HG03045 (cell line): ENCODE data around the gene SEC63.
"Not testable (repeated sequence)": the region's sequence is repeated elsewhere in the genome, so short reads cannot be mapped to it uniquely, and the experiment has no call there.

ENCODE experiments used
- ATAC-seq: cut with Tn5 transposase; IDR thresholded peaks from one replicate; pipeline ENCODE4 v1.9.1; 2021; ENCODE audit warnings: mild to moderate bottlenecking, moderate library complexity; ENCODE audit not compliant: unreplicated experiment

SEC63 gene

DNA sequence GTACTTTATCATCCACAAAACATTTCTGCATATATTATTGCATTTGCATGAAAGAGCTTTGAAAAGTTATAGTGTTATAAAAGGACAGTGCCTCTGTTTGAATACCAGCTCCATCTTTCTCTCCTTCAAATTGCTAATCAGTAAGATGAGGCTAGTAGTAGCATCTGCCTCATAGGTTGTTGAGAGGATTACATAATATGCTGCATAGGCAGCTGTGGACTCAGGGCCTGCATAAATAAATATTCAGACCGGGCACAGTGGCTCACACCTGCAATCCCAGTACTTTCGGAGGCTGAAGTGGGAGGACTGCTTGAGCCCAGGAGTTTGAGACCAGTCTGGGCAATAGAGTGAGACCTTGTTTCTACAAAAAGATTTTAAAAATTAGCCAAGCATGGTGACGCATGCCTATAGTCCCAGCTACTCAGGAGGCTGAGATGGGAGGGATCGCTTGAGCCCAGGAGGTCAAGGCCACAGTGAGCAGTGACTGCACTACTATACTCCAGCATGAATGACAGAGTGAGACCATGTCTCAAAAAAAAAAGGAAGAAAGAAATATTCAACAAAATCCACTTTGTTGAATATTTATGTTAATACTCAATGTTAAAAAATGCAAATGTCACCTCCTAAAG lies 18.3 kb upstream of the SEC63 start:
- ATAC-seq, result no peak

DNA sequence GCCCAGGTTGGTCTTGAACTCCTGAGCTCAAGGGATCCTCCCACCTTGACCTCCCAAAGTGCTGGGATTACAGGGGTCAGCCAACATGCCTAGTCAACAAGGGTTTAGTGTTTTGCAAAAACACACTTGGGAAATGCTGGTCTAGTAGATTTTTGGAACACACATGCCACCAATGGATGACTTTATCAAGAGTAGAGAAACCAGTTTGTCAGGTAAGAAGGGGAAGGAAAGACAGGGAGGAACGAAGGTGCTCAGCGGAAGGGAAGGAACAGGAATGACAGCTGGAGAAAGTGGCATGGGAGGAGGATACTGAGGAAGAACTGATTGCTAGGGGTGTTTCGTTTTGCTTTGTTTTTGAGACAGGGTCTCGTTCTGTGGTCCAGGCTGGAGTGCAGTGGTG lies 15.6 kb upstream of the SEC63 start:
- no peak for ATAC-seq

DNA sequence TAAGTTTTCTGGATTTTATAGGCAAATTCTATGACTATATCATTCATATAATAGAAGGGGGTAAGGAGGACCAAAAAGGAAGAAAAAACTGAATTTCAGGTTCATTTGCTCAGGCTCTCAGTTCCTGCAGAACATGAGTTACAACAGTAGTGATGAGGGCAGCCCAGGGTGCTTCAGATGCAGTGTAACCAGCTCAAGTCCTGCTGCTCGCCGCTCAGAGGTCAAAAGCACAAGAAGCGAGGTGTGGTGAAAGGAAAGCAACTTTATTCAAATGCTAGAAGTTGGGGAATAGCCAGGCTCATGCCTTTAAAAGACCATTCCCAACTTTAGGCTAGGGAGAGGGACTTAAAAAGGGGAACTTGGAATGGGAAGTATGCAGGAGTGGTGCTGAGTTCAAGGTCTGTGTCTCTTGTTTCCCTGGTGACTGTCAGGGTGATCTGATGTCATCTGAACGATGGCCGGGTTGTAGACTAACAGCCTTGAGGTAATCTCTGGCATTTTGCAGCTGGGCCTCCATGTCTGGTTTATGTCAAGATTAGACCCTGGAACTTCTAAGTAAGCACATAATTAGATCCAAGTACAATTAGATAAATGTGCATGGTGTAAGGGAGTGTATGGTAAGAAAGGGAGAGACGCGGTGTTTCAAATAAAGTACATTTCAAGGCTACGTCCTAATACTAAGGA lies 14.5 kb upstream of the SEC63 start:
- ATAC-seq, result no peak

DNA sequence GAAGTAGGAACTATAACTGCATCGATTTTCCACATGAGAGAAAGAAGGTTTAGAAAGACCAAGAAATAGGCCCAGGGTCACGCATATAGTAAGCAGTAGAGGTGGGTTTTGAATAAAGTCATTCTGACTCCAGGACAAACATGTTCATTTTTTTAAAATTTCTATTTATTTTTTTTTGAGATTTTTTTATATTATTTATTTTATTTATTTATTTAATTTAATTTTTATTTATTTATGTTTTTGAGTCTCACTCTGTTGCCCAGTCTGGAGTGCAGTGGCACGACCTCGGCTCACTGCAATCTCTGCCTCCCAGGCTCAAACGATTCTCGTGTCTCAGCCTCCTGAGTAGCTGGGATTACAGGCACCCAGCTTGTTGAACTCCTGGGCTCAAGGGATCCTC lies 13.2 kb upstream of the SEC63 start:
- ATAC-seq, result no peak

DNA sequence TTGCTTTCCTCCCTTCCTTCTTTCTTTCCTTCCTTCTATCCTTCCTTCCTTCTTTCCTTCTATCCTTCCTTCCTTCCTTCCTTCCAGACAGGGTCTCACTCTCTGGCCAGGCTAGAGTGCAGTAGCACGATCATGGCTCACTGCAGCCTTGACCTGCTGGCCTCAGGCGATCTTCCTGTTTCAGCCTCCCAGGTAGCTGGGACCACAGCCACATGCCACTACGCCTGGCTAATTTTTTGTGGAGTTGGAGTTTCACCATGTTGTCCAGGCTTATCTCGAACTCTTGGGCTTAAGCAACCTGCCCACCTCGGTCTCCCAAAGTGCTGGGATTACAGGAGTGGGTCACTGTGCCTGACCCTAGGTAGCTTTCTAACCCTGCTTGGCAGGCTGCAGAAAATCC lies 12.2 kb upstream of the SEC63 start:
- no peak for ATAC-seq

DNA sequence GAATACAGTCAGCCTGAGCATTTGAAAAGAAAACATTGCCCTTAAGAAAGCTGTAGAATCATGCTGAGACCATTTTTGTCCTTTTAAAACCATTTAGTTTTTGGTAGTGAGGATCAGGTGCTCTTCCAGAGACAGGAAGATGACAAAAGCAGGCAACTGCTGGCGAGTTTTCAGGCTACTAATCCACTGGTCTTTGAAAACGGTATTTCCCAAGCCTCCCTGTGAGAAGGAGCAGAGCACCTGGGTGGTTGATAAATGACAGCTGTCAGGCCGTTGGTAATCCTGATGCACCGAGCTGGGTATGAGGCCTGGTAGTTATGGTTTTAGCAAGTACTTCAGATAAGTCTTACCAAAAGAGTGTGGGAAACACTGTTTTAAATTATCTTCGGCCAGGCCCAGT lies 10.1 kb upstream of the SEC63 start:
- ATAC-seq, result no peak

DNA sequence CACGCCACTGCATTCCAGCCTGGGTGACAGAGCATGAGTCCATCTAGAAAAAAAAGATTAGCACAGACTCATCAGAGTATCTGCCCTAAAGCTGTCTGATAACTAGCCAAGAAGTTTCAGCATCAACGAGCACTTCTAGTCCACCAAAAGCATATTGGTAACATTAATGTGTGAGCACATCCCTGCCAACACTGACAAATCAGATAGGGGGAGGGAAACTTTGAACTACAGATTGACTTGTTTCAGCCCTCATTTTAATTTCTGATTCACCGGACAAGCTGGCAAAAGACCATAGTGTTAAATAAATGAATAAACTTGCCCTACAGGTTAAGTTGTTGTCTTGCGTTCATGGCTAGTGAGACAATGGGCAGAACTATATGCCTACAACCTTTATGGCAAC lies 7.7 kb upstream of the SEC63 start:
- ATAC-seq, result no peak

DNA sequence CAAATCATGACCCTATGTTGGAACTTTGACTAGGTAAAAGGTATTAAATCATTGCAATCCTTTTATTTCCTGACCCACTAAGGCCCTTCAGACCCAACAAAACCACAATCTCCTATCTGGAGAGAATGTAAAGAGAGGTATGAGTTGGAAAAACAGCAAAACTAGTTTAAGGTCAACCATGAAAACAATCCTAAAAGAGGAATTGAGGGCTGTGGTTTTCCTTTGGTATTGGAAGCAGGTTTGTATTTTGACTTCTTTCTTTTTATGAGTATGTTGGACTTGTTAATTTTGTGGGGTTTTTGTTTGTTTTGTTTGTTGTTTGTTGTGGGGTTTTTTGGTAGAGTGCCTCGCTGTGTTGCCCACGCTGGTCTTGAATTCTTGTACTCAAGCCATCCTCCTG lies 4.7 kb upstream of the SEC63 start:
- ATAC-seq, result no peak

DNA sequence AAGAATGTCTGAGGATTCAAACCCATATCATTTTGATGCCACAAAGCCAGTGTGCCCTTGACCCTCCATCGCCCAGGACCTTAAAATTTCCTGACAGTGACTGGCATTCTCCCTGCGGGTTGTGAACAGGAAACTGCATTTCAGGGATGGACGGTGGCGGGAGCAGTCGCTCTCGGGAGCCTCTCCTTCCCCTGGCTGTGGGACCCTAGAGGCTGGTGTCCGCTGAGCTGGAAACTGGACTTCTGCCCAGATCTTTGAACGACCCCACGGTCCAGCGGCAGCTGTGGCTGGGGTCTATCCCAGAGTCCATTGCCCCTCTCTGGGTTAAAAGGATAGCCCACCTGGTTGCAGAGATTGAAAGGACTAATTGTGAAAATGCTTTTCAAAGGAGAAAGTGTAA lies 1.4 kb upstream of the SEC63 start:
- ATAC-seq, result no peak

DNA sequence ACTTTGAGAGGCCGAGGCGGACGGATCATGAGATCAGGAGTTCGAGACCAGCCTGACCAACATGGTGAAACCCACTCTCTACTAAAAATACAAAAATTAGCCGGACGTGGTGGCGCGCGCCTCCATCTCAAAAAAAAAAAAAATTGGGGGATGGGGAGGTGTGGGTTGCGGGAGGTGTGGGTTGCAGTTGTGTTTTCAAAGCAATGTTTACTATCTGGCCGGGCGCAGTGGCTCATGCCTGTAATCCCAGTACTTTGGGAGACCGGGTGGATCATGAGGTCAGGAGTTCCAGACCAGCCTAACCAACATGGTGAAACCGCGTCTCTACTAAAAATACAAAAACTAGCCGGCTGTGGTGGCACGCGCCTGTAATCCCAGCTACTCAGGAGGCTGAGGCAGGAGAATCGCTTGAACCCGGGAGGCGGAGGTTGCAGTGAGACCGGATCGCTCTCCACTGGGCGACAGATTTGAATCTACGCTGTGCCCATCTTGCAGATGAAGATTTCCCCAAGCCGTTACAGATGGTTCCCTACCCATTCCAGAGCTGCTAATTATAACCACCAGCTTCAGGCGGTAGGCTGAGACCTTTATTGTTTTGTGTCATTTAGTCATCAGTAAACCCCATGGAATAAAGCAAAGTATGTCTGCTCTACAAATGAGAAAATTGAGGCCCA lies 818 bp upstream of the SEC63 start:
- not testable (repeated sequence) for ATAC-seq

DNA sequence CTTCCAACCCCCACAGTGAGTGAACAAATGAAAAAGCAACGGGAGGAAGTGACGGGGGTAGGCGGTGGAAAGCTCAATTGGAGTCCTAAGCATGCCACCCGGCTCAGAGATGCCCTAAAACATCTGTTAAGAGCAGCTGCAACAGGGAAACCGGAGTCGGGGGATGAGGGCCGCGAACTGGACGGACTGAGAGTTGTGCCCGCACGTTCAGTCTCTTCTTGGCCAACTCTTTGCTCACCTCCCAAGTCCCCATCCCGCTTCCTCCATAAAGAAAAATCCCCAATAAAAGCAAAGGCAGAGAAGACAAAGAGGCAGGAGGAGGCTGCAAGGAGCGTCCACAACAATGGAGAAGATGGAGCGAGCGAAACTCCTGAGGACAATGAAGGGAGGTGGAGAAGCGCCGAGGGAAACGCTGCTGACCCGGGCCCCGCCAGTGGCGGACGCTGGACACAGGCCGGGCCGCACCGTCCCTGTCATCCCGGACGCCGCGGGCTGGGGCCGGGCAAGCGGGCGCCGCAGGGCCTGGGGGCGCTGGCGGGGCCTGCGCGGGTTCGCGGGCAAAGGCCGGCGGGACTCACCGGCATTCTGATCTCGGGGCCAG lies 600 bp downstream of the SEC63 start:
- peak; percentile 31 for ATAC-seq

DNA sequence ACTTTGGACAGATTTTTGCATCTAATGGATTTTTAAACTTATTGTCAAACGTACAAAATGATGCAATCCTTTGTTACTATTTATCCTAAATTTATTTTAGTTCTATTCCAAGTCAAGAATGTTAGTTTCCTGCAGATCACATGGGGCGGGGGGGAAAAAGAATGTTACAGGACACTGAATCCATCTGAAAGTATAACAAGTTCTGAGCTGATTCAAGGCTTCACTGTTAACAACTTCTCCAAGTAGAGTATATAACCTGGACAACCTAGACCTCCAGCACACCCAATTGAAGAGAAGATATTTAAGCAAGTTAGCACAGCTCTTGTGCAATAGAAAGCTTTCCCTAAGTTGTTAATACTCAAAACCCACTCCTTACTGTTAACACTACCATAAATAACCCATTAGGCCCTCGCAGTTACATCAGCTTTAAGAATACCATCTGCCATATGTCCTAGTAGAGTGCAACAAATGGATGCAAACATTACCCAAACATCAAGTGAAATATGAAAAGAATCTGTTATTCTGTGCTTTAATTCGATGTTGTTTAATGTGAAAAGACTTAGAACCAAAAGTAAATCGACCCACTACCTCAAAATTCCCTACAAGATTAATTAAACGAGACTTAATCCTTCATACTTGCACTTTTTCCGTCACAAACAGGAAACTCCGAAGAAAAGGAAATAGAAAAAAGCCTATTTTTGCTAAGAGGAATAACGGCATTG lies 1.3 kb downstream of the SEC63 start:
- no peak for ATAC-seq

DNA sequence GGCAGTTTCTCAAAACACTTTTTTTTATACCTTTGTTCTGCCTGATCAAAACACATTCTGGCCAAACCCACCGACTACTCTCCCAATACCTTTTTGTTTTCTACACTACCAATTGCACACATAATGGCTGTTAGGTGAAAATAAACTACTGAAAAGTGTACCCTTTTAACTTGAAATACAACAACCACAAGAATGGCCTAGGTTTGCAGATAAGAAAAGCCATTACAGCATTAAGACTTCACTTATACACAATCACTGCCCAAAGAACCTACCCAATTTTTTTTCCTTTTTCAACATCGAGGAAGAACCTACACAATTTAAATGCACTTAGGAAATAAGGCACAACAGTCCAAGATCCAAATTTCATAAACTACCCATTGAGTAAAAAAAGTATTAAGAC lies 1.8 kb downstream of the SEC63 start:
- no peak for ATAC-seq

DNA sequence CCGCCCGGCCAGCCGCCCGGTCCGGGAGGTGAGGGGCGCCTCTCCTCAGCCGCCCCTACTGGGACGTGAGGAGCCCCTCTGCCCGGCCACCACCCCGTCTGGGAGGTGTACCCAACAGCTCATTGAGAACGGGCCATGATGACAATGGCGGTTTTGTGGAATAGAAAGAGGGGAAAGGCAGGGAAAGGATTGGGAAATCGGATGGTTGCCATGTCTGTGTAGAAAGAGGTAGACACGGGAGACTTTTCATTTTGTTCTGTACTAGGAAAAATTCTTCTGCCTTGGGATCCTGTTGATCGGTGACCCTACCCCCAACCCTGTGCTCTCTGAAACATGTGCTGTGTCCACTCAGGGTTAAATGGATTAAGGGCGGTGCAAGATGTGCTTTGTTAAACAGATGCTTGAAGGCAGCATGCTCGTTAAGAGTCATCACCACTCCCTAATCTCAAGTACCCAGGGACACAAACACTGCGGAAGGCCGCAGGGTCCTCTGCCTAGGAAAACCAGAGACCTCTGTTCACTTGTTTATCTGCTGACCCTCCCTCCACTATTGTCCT lies 4.1 kb downstream of the SEC63 start:
- ATAC-seq, result not testable (repeated sequence)

DNA sequence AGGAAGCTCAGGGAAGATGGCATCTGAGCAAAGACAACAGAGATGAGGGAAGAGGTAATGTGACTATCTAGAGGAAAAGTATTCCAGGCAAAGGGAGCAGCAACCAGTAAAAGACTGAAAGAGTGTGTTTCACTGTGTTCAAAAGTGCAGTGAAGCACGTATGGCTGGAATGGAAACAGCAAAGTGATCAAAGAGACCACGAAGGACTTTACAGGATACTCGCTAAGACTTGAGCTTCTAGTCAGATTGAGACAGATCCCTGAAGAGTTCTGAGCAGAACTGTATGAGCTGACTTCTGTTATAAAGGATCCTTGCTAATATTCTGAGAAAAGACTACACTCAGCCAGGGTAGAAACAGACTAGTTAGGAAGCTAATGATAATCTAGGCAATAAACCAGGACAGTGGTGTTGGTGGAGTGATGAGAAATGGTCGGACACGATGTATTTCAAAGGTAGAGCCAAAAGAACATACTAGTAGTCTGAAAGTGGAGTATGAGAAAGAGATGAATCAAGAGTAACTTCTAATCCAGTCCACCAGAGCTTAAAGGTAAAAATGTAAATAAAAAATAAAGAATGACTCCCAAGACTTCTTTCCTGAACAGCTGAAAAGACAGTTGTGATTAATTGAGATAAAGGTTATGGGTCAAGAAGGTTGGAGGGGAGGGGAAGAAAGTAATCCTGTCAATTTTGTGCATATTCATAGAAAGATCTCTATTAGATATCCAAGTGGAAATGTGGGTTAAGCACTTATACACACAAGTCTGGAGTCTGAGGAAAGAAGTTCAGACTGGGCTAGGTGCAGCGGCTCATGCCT lies 14.2 kb downstream of the SEC63 start:
- ATAC-seq, result no peak

DNA sequence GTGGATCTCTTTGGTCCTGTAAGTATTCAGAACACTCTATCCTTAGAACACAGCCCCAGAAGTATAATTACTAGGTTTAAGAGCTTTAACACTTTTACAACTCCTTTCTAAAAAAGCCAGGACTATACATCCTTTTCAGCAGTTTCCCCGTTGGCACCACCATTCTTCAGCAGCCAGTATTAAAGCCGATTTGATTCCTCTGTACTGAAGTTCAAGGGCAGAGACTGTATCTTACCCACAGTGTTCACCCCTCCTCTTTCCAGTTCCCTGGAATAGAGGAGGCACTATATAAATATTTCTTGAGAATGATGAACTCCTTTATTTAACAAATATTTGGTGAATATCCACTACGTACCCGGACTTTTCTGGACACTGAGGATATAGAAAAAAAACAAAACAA lies 15.9 kb downstream of the SEC63 start:
- ATAC-seq, result no peak

DNA sequence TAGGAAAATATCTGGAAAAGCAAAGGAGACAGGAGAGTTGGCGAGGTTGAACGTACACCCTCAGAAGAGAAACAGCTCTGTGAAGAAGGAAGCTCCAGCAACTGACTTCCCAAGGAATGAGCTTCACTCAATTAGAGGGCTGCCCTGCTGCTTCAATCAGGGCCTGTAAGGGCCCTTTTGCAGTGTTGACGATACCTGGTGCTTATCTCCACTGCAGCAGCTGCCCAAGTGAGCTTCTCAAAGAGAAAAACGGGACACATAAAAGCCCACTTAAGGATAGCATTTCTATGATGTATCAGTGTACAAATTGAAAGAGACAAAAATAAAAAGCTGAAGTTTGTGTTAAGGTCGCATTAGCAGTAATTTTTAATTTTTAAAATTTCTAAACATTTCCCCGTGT lies 16.4 kb downstream of the SEC63 start:
- no peak for ATAC-seq

DNA sequence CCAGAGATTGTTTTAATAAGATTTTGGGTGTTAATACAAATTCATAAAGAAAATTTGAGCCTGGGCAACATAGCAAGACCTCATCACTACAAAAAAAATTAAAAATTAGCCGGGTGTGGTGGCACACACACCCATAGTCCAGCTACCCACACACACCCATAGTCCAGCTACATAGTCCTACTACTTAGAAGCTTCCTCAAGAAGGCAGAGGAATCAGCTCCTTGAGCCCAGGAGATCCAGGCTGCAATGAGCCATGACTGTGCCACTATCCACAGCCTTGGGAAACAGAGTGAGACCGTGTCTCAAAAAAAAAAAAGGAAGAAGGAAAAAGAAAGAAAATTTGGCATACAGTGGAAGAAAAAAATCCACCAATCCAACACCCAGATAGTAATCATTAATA lies 16.8 kb downstream of the SEC63 start:
- no peak for ATAC-seq

DNA sequence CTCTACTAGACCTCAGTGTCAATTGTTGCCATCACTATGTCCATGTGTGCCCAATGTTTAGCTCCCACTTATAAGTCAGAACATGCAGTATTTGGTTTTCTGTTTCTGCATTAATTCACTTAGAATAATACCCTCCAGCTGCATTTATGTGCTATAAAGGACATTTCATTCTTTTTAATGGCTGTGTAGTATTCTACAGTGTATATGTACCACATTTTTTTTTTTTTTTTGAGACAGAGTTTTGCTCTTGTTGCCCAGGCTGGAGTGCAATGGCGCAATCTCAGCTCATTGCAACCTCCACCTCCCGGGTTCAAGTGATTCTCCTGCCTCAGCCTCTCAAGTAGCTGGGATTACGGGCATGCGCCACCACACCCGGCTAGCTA lies 21.1 kb downstream of the SEC63 start:
- not testable (repeated sequence) for ATAC-seq

DNA sequence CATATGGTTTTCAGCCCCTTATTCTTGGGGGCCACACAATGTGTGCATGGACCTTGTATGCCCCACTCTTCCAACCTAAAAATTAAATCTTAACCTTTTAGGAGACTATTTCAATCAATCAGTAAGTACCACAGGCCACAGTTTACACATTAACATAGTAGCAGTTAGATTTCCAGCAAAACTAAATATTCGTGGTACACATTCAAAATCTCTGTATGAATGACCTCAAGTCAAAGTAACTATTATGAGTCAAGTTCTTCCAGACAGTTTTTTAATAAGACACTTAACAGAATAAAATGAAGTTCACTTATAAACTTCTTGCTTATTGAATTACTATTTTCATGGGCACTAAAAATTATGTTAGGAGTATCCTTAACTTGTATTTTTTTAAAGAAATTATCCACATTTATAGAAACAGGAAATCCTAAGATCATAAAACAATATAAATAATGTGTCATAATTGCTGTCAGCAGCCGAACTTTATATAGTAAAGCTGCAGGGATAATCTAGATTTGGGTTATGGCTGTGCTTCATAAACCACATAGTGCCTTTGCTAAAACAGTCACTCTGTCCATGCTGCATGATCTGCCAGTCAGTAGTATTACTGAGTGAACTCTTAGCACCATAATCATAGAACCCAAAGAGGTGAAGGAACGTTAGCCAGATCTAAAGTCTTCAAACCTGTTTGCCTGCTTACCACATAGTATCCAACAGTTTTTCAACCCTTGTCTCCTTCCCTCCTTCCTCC lies 21.7 kb downstream of the SEC63 start:
- ATAC-seq, result no peak
